Transverse colon (tissue), 4 donors: ENCODE results near the gene GLIS1.

Source experiments
- CTCF ChIP-seq, 5 experiments: fragments of 200-600 bp in 3 of 5; fragments of 450-650 bp in 2 of 5; sonication (generic) in 3 of 5; IDR thresholded peaks; 1 replicate in 2 of 5; 2 replicates in 3 of 5; pipeline ENCODE4 v1.5.1; 2016 to 2017; ENCODE audit warnings: antibody characterized with exemption in 5 of 5, inconsistent platforms in 3 of 5, mild to moderate bottlenecking in 2 of 5, moderate library complexity in 1 of 5
- POLR2A ChIP-seq: fragments of 450-650 bp; IDR thresholded peaks from one replicate; pipeline ENCODE4 v1.6.1; 2016; ENCODE audit warnings: antibody characterized with exemption, mild to moderate bottlenecking, moderate library complexity
- POLR2AphosphoS5 ChIP-seq, 3 donors: sonication (generic); formaldehyde crosslinking; IDR thresholded peaks; one replicate each; pipeline ENCODE4 v1.6.1; 2016; ENCODE audit warnings: antibody characterized with exemption in 3 of 3

GRCh38 chr1:53461323-53462044 is 277.5 kb downstream of the GLIS1 start:
- TF ChIP-seq CTCF (IDR thresholded peaks at IDR 0.05), result no peak
- TF ChIP-seq POLR2AphosphoS5 (IDR thresholded peaks at IDR 0.05), result no peak
- no peak for TF ChIP-seq POLR2A
